PC-9 (cell line): ENCODE results near the gene DLG4. TPM values are rescaled to one million over a fixed set of nuclear protein-coding genes. Genes with fewer than 3 reads are reported as not detected.

Source experiments
- BruUV-seq: library from RNA; stranded (reverse); fragments of 400-500 nt; replicated peaks from 2 replicates; lab custom pipeline; 2021; lab: Mats Ljungman, UMichigan
- CTCF ChIA-PET: fragments of 300-600 bp; sonication (Branson Sonifier 250); formaldehyde crosslinking; loops from one replicate; lab custom pipeline; 2022; ENCODE audit warnings: antibody characterized with exemption; lab: Charles Lee
- POLR2A ChIA-PET: fragments of 300-600 bp; sonication (Branson Sonifier 250); formaldehyde crosslinking; loops from one replicate; lab custom pipeline; 2022; ENCODE audit warnings: antibody characterized with exemption; ENCODE audit not compliant: unreplicated experiment; lab: Charles Lee
- DNase-seq, 2 experiments: peaks; one replicate each; pipeline versions ENCODE4 v3.0.0 to v3.0.0-alpha.2; 2015 to 2022; ENCODE audit warnings: mixed read lengths in 1 of 2
- H2AFZ ChIP-seq: fragments of 200-600 bp; sonication (generic); 2 replicates; pipeline ENCODE4 v1.8.1; 2017; ENCODE audit warnings: antibody characterized with exemption
- H3F3A ChIP-seq: fragments of 200-600 bp; sonication (generic); 2 replicates; pipeline ENCODE4 v1.8.1; 2017; ENCODE audit warnings: antibody characterized with exemption, mild to moderate bottlenecking, low read depth; ENCODE audit not compliant: insufficient read depth
- H3K27ac ChIP-seq: fragments of 200-600 bp; sonication (generic); 2 replicates; pipeline ENCODE4 v1.6.1; 2016; ENCODE audit warnings: mixed run types
- H3K27me3 ChIP-seq: fragments of 200-600 bp; sonication (generic); 2 replicates; pipeline ENCODE4 v1.6.1; 2016; ENCODE audit warnings: low read depth, mixed run types; ENCODE audit not compliant: insufficient read depth
- H3K36me3 ChIP-seq: fragments of 200-600 bp; sonication (generic); 2 replicates; pipeline ENCODE4 v1.6.1; 2016; ENCODE audit warnings: low read depth, mixed run types
- H3K4me1 ChIP-seq: fragments of 200-600 bp; sonication (generic); replicated peaks from 2 replicates; pipeline ENCODE4 v1.6.1; 2016; ENCODE audit warnings: mixed run types; ENCODE audit not compliant: insufficient read depth
- H3K4me2 ChIP-seq: fragments of 200-600 bp; sonication (generic); 2 replicates; pipeline ENCODE4 v1.6.1; 2017; ENCODE audit warnings: mixed run types
- H3K4me3 ChIP-seq: fragments of 200-600 bp; sonication (generic); 2 replicates; pipeline ENCODE4 v1.6.1; 2016; ENCODE audit warnings: mixed run types
- H3K79me2 ChIP-seq: fragments of 200-600 bp; sonication (generic); 2 replicates; pipeline ENCODE4 v1.6.1; 2017; ENCODE audit warnings: low read depth, mixed run types
- H3K9me2 ChIP-seq: fragments of 200-600 bp; sonication (generic); 2 replicates; pipeline ENCODE4 v1.8.1; 2017; ENCODE audit warnings: mild to moderate bottlenecking; ENCODE audit not compliant: insufficient read depth
- H3K9me3 ChIP-seq: fragments of 200-600 bp; sonication (generic); 2 replicates; pipeline ENCODE4 v1.8.1; 2016; ENCODE audit warnings: low read depth; ENCODE audit not compliant: insufficient read depth
- H4K20me1 ChIP-seq: fragments of 200-600 bp; sonication (generic); 2 replicates; pipeline ENCODE4 v1.8.1; 2017; ENCODE audit not compliant: insufficient read depth
- CTCF ChIP-seq: fragments of 200-600 bp; sonication (generic); conservative IDR thresholded peaks from 2 replicates; pipeline ENCODE4 v1.6.1; 2017; ENCODE audit warnings: mixed run types, antibody characterized with exemption, mild to moderate bottlenecking, moderate library complexity
- EZH2 ChIP-seq: fragments of 200-600 bp; sonication (generic); IDR thresholded peaks from 2 replicates; pipeline ENCODE4 v1.8.0; 2017; ENCODE audit warnings: antibody characterized with exemption, low read depth
- intact Hi-C: fragments of 100-400 bp; cut with micrococcal nuclease; formaldehyde crosslinking; loops from one replicate; pipeline ENCODE4 v1.10.0; 2022; ENCODE audit not compliant: unreplicated experiment
- total RNA-seq: library from RNA; stranded (reverse); gene quantifications from 2 replicates; pipeline ENCODE4 v1.2.3, GENCODE V29; 2021

The DLG4 gene
- total RNA-seq, 1 experiment from 2014 or later = 32.8 TPM

GRCh38 chr17:7262935-7263800 is 43.5 kb upstream of the DLG4 start:
- peak; percentile 84 to 88 for DNase-seq
- Histone ChIP-seq H3K36me3 (peaks cover 24% of the 10 kb centered on the region), H3K4me3 (peak overlapping the region; percentile 97), H3K79me2 (peaks cover 51% of the 10 kb centered on the region), H3K9me3 (no peaks in the 10 kb centered on the region), H3K4me2 (peak overlapping the region; percentile 82), H2AFZ (peak overlapping the region; percentile 49), H4K20me1 (peaks cover 25% of the 10 kb centered on the region), H3K4me1 (peaks cover 40% of the 10 kb centered on the region), H3K9me2 (no peaks in the 10 kb centered on the region), H3K27me3 (no peaks in the 10 kb centered on the region), H3K27ac (peak overlapping the region; percentile 100), H3F3A (peaks cover 62% of the 10 kb centered on the region)
- intact Hi-C loops = loop anchor here (1.0 to 5.0 kb wide), 9 partner anchors 11 to 579 kb away; partner anchors contain the start of genes EIF5A, ELP5, POLR2A and SLC35G6
- ChIA-PET POLR2A (interaction anchor here (0.6 to 0.8 kb wide), 5 partner anchors 20 to 753 kb away, joined by 3 to 33 read pairs (median 6); no protein-coding TSS in a partner anchor), CTCF (interaction anchor here (0.6 to 1.5 kb wide), 4 partner anchors 12 to 311 kb away, joined by 3 to 5 read pairs (median 3); partner anchors contain the start of gene CTDNEP1)
- no peak for TF ChIP-seq CTCF
- TF ChIP-seq EZH2 = no peak
- TSS peak; percentile 26 for BruUV-seq

GRCh38 chr17:7262192-7262934 is 42.7 kb upstream of the DLG4 start, which contains the start of gene CLDN7:
Gene CLDN7, minus strand, starts transcription at chr17:7262478. Its CDS starts 435 bp downstream, at chr17:7262043.
- Histone ChIP-seq H2AFZ (peak within 1 kb of the TSS; percentile 49), H3K36me3 (peaks cover 29% of the 10 kb centered on the region), H3K9me2 (no peaks in the 10 kb centered on the region), H3K9me3 (no peaks in the 10 kb centered on the region), H3K4me2 (peak within 1 kb of the TSS; percentile 98), H3K4me3 (peak within 1 kb of the TSS; percentile 97), H3F3A (peaks cover 70% of the 10 kb centered on the region), H3K27ac (peak within 1 kb of the TSS; percentile 100), H3K79me2 (peaks cover 57% of the 10 kb centered on the region), H3K27me3 (no peaks in the 10 kb centered on the region), H4K20me1 (peaks cover 25% of the 10 kb centered on the region), H3K4me1 (peaks cover 40% of the 10 kb centered on the region)
- BruUV-seq = no TSS peak
- TF ChIP-seq CTCF = no peak; the same call in 1 of the 2 replicates
- no peak for TF ChIP-seq EZH2
- POLR2A ChIA-PET = interaction anchor here (0.6 kb wide), 2 partner anchors 21 to 142 kb away, joined by 3 read pairs; partner anchors contain the start of gene TMEM256
- intact Hi-C loops = loop anchor here (1.0 to 5.0 kb wide), 8 partner anchors 10 to 580 kb away; partner anchors contain the start of genes EIF5A, ELP5, POLR2A and SLC35G6
- peak; percentile 95 to 99 for DNase-seq
- CTCF ChIA-PET = interaction anchor here (0.7 to 1.5 kb wide), 2 partner anchors 11 to 298 kb away, joined by 3 read pairs; partner anchors contain the start of gene CTDNEP1
